Muscle of arm (tissue), 12 donors: ENCODE results near the gene NFATC2. TPM values are rescaled to one million over a fixed set of nuclear protein-coding genes. Genes with fewer than 3 reads are reported as not detected.

Source experiments
- DNase-seq: peaks from one replicate; pipeline ENCODE4 v3.0.0-alpha.2; 2013
- polyA plus RNA-seq, 12 donors: library from polyadenylated mRNA; unstranded; fragments of 120-200 nt; gene quantifications; one replicate each; pipeline ENCODE4 v1.2.1, GENCODE V29; 2013; ENCODE audit not compliant: insufficient read length in 12 of 12

The NFATC2 gene
- polyA plus RNA-seq, 12 donors = 4.4 to 12.9 (median 5.9) TPM; not detected in 1

DNA sequence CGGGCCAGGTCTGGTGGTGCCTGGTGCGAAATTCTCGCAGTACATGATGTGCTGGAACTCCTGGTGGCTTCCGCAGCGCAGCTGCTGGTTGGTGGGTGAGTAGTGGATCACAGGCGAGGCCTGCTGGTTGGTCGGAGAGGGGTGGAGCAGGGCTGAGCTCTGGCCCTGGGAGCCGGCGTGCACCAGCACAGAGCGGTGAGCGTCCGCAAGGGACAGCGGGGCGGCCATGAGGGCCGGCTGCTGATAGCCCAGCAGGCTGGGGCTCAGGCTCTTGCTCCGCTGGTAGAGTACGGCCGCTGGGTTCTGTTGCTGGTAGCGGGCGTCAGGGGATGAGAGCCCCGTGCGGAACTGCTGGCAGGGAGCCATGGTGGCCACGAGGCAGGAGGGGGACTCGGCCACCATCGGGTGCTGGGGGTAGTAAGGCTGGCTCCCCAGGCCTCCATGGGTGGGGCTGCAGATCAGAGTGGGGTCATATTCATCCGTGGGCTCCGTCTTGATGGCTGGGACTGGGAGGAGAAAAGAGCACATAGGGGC is 110.2 kb downstream of the NFATC2 start:
- no peak for DNase-seq

DNA sequence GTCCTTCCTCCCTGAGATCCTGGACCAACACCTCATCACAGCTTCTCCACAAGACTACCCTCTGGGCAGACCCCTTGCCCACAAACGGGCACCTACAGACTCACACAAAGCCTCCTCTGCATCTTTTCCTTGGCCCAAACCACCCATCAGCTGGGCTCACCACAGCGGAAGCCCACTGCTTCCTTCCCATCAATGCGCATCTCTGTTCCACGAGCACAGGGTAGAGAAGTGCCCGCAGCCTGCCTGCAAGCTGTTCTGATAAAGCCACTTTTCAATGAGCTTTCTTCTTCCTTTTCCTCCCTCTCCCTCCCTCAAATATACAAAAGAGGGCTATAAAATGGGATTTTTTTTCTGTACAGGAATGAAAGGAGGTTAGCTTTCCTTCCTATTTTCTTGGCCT is 111.2 kb downstream of the NFATC2 start:
- DNase-seq = no peak

DNA sequence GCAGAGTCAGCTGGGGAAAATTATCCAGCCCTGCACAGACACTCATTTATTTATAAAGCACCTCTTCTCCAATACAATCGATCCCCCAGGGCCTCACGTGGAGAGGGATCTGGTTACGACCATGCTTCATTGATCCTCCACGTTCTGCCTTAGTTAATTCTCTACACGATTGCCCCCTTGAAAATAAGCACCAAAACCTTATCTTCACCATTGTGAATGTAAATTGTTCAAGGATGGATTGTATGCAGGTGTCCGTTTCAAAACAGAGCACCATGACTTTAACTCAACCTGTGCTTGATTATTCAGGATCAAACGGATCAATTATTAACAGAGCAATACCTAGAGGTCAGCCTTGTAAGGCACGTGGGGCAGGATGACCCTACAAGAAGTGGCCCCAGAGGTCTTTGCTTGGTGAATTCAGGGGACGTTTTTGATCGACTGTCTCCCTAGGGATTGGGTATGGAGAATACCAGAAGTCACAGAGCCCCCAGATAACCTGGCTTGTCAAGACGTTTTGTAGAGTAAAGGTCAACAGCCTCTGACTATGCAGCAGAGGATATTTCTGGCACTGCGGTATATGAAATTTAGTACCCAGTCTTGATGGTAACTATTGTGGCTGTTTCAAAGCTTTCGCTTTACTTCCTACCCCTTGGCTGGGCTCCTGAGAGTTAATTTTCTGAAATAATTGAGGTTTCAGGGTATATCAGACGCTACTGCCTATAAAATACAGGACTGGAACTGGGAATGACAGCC is 112.1 kb downstream of the NFATC2 start:
- no peak for DNase-seq

GRCh38 chr20:51429696-51430095 is 112.8 kb downstream of the NFATC2 start:
- DNase-seq = no peak

- DNase-seq = no peak
Observed at GRCh38 chr20:51429144-51429482, 113.4 kb downstream of the NFATC2 start.

GRCh38 chr20:51428401-51429143 is 113.9 kb downstream of the NFATC2 start:
- DNase-seq = peak; percentile 79

- DNase-seq = no peak
Observed at GRCh38 chr20:51427651-51428291, 114.7 kb downstream of the NFATC2 start.

DNA sequence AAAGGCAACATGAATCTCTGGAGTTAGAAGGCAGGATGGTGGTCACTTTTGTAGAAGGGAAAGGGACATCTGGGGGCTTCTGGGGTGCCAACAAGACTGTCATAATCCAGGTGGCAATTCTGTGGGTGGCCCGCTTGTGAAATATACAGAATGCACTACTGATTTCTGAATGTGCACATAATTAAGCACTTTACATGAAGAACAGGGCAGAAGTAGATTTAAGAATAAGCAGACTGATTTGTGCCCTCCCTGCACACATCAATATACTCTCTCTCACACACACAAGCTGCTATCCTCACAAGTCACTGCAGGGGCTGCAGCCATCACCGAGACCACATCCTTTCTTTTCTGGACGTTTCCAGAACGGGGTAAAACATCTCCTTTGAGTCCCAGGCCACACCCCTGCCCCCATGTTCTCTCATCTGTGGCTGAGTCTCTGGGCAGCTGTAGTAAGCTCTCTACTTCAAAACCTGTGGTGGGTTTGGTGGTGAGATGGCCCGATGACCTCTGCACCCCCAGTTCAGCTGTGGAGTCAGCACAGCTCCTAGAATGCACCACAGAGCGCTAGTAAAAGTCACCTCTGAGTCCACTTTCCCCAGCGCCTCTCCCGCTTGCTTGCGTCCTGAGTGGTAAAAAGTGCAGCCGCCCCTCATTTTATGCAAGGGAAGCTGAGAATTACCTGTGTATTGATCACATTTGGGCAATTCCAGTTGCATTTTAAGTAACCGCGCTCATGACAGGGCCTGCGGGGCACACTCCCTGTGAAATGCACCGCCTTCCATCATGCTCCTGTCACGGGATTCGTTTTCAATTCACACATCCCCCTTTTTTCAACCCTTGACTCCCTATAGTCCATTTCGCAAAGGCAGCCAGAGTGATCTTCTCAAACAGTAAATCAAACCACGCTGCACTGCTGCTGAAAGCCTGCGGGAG is 115.5 kb downstream of the NFATC2 start:
- DNase-seq = no peak

DNA sequence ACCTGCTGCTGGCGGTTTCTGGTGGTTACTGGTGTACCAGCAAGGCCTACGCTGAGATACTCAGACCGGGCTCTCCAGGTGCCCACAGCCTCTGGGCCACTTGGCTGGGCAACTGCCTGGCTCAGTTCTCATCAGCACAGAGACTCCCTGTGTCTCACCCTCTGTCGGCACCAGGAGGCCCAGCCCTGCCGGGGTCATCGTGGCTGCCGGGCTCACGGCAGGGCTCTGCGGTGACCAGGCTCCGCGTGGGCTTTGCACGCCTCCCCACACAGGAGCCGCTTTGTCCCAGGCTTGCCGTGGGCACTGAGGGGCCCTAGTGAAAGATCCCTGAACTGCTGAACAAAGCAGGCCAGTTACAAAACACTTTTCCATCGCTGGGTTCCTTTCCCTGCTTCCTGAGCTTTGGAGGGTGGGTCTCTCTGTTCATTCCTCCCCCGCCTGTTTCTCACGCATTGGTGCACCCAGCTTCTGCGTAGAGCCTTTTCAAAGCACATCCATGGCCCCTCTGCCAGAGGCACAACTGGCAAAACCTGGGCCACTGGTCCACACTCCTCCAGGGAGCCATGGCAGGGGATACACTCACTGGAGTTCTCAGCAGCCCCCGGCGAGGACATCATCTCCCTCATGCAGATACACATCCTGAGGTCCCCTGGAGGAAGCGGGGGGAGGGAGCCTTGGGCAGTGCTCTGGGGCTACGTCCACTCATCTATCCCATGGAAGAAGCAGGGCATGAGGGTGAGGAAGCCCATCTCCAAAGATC is 117.0 kb downstream of the NFATC2 start:
- no peak for DNase-seq

DNA sequence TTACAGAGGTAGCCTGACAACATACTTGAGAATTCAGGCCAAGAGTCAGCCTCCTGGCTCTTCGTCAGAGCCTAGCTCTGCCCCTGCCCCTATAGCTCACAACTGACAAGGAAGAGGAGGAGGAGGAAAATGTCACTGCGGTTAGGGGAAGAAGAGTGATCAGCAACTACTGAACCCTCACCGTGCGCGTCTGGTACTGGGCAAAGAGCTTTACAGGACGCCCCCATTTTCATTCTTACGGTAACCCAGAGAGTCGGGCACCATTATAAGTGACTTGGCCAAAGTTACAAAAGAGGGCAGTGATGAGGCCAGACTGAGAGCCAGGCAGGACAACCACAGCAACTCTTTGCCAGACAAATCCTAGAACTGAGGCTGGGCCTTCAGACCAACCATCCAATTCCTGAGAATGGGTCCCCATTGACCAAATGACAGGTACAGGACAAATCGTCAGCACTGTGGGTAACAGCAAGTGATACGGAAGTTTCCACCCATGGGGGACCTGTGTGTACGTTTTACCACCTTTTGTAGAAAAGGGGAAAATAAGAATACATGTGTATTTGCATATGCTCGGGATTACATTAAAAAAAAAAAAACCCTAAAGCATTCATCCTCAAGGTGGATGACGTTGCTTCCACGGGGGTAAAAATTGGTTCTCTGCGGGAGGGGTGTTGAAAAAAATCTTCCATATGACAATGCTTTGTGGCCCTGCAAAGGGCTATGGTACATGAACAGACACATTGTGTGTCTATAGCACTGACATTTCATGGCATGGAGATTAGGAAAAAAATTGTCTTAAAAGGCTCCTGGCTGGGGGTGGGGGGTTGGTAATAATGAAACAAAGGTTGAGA is 118.0 kb downstream of the NFATC2 start:
- DNase-seq = no peak

- DNase-seq = no peak
Observed at GRCh38 chr20:51423810-51424209, 118.7 kb downstream of the NFATC2 start.

DNA sequence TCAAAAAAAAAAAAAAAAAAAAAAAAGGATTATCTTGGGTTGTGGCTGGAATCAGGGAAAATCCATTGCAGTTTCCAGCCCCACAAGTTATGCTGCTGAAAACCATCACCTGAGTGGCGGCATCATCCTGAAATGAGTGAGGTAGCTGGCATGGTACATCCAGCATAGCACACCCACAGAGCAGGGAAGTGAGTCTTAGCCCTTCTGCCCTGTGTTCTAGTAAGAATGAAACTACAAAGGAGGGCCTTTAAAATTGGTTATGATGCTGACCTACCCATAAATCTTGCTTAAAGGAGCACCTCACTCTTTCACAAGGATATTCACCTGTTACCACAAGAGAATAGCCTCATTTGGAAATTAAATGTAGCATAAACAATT is 119.2 kb downstream of the NFATC2 start:
- no peak for DNase-seq

- DNase-seq = no peak
Observed at GRCh38 chr20:51422514-51423289, 119.8 kb downstream of the NFATC2 start.

DNA sequence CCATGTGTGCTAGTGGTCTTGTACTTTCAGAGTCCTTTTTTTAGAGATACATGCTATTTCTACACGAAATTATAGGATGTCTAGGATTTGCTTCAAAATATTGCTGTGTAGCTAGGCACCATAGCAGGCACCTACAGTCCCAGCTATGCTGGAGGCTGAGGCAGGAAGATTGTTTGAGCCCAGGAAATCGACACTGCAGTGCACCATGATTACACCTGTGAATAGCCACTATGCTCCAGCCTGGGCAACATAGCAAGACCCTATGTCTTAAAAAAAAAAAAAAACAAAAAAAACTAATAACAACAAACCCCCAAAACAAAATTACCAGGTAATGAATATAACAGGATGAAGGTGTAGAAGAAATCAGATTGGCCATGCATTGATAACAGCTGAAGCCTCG is 121.7 kb downstream of the NFATC2 start:
- no peak for DNase-seq

DNA sequence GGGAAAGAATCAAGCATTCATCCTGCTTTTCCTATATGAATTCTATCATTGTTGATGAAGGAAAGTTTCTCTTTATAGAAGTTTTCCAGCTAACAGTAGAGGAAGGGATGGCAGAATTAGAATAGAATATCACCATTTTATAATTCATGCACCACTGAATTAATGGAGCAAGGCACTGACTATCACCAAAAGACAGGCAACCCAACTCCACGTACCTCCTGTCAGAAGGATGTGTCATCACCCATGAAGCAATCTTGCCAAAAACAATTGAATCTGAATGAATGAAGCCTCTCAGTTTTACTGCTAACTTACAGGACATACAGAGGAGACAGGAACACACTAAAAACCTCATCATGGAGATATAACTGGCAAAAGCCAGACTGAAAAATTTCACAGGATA is 122.4 kb downstream of the NFATC2 start:
- DNase-seq = no peak

DNA sequence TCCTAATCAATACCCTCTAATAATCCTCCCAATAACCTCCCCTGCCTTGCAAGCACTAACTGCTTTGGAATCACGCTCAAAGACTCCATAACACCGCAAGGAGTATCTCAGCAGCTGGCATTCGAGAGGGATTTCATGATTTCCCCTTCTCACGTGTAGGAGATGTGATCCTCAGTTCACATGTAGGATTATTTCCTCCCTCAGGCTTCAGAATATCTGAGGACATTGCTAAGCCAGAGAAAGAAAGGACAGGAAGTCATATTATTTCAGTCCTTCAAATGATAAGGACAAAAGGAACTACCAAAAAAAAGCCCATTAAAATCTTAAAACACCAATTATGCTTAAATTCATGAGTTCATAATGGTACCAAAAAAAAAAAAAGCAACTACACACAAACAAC is 122.9 kb downstream of the NFATC2 start:
- DNase-seq = no peak

- no peak for DNase-seq
Observed at GRCh38 chr20:51419231-51419630, 123.3 kb downstream of the NFATC2 start.

DNA sequence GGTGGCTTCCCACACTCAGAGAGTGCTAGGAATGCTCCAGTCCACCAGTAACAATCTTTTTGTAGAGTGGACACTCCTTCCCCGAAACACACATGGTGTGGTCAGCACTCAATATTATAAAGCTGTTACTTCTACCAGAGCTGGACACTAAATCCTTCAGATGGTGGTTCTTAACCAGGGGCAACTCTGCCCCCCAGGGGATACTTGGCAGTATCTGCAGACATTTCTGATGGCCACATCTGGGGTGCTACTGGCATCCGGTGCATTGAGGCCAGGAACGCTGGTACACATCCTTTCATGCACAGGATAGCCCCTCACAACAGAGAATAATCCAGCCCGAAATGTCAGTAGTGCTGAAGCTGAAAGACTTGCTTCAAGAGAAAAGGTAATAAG is 124.4 kb downstream of the NFATC2 start:
- no peak for DNase-seq
